Glutamatergic neuron (in vitro differentiated cells): ENCODE results near the gene G6PD. TPM values are rescaled to one million over a fixed set of nuclear protein-coding genes. Genes with fewer than 3 reads are reported as not detected.
A peak's percentile ranks its signal among the peaks of the same experiment; 100 is the strongest.

Experiments used
- DNase-seq: peaks from one replicate; pipeline ENCODE4 v3.0.0; 2022
- H3K27ac Mint-ChIP-seq: one replicate; pipeline ENCODE4 v1.8.0; 2020; ENCODE audit warnings: mild to moderate bottlenecking, mixed read lengths, inconsistent platforms; ENCODE audit not compliant: unreplicated experiment
- H3K27me3 Mint-ChIP-seq: one replicate; pipeline ENCODE4 v1.8.0; 2020; ENCODE audit warnings: mild to moderate bottlenecking, moderate library complexity, mixed read lengths, inconsistent platforms; ENCODE audit not compliant: unreplicated experiment
- H3K36me3 Mint-ChIP-seq: one replicate; pipeline ENCODE4 v1.8.0; 2020; ENCODE audit warnings: mild to moderate bottlenecking, mixed read lengths, inconsistent platforms; ENCODE audit not compliant: unreplicated experiment
- H3K4me1 Mint-ChIP-seq: one replicate; pipeline ENCODE4 v1.8.0; 2020; ENCODE audit warnings: mild to moderate bottlenecking, low read depth, mixed read lengths, inconsistent platforms; ENCODE audit not compliant: unreplicated experiment
- H3K4me3 Mint-ChIP-seq: one replicate; pipeline ENCODE4 v1.8.0; 2020; ENCODE audit warnings: mild to moderate bottlenecking, mixed read lengths, inconsistent platforms; ENCODE audit not compliant: unreplicated experiment
- H3K9me3 Mint-ChIP-seq: one replicate; pipeline ENCODE4 v1.8.0; 2020; ENCODE audit warnings: mild to moderate bottlenecking, moderate library complexity, mixed read lengths, inconsistent platforms; ENCODE audit not compliant: unreplicated experiment
- CTCF ChIP-seq: fragments of 200-600 bp; sonication (generic); IDR thresholded peaks from one replicate; pipeline ENCODE4 v1.5.0; 2021; ENCODE audit not compliant: partially characterized antibody, unreplicated experiment
- total RNA-seq: library from RNA; stranded (reverse); fragmentation: NEBNext Ultra II Directional; extraction: Animal tissue kit (Norgen Biotek cat#: 25700); gene quantifications from one replicate; pipeline ENCODE4 v1.2.1, GENCODE V29; 2021; ENCODE audit not compliant: unreplicated experiment

The G6PD gene
- total RNA-seq, 1 donor from 2014 or later, result 122 TPM

DNA sequence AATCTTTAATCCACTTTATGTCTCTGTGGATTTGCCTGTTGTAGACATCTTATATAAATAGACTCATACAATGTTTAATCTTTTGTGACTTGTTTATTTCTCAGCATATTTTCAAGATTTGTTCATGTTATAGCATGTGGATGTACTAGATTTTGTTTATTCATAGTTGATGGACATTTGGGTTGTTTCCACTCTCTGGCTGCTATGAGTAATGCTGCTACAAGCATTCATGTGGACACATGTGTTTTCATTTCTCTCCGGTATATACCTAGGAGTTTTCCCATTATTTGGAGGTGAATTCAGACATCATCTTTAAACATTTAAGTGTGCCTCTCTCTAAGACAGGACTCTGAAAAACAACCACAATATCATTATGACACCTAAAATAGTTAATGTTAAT is 3.1 kb upstream of the G6PD start:
- TF ChIP-seq CTCF, result no peak
- no peak overlapping the region for H3K4me3 Mint-ChIP-seq
- H3K27ac Mint-ChIP-seq, result no peak overlapping the region
- DNase-seq, result no peak
- no peaks in the 10 kb centered on the region for H3K27me3 Mint-ChIP-seq
- H3K9me3 Mint-ChIP-seq, result peaks cover 6% of the 10 kb centered on the region
- H3K4me1 Mint-ChIP-seq, result peaks cover 4% of the 10 kb centered on the region
- H3K36me3 Mint-ChIP-seq, result no peaks in the 10 kb centered on the region

- no peaks in the 10 kb centered on the region for H3K36me3 Mint-ChIP-seq
- H3K27me3 Mint-ChIP-seq, result no peaks in the 10 kb centered on the region
- H3K4me3 Mint-ChIP-seq, result peak overlapping the region; percentile 97
- DNase-seq, result no peak
- TF ChIP-seq CTCF, result no peak
- peaks cover 4% of the 10 kb centered on the region for H3K4me1 Mint-ChIP-seq
- H3K9me3 Mint-ChIP-seq, result peaks cover 6% of the 10 kb centered on the region
- H3K27ac Mint-ChIP-seq, result peak overlapping the region; percentile 89
These were observed 1.3 kb upstream of the G6PD start for GRCh38 chrX:154548028-154548316.

DNA sequence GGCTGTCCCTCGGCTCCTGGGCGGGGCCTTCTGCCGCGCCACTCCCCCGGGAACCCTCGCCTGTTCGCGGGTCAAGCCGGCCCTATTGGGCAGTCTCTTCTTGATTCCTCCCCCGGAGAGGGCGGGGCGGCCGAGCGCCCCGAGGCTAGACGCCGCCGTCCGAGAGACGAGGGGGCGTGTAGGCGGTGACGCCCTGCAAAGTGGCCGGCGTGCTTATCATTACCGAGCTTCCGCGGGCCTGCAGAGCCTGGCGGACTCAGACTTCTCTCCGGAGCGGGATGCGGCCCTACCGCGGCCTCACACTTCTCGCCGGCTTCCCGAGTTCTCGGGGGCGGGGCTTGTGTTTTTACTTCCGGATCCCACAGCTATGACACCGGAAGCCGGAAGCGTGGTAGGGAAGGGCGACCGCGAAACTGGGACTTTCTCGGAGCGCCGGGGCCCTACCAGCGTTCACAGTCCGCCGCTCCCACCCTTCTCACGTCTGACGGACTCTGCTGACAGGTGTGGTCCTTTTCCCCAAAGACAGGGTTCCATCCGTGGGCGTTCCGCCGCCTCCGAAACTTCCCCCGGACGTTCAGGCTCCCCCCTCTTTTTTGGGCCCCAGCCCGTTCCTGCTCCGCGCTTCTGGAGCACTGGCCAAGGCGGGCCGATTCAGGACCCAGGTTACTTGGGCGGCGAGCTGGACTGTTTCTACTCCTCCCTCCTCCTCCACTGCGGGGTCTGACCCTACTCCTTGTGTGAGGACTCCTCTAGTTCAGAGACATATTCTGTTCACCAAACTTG is 790 bp upstream of the G6PD start, which contains the start of gene IKBKG:
Gene IKBKG, plus strand, starts transcription at position 376 of the 783 bp plus-strand sequence. CDS start 4,383 bp downstream, outside the sequence.
- TF ChIP-seq CTCF, result no peak
- Mint-ChIP-seq H3K27ac (peak within 1 kb of the TSS; percentile 89), H3K4me3 (peak within 1 kb of the TSS; percentile 97), H3K36me3 (no peaks in the 10 kb centered on the region), H3K9me3 (peaks cover 6% of the 10 kb centered on the region), H3K4me1 (peaks cover 4% of the 10 kb centered on the region), H3K27me3 (no peaks in the 10 kb centered on the region)
- peak; percentile 91 for DNase-seq

DNA sequence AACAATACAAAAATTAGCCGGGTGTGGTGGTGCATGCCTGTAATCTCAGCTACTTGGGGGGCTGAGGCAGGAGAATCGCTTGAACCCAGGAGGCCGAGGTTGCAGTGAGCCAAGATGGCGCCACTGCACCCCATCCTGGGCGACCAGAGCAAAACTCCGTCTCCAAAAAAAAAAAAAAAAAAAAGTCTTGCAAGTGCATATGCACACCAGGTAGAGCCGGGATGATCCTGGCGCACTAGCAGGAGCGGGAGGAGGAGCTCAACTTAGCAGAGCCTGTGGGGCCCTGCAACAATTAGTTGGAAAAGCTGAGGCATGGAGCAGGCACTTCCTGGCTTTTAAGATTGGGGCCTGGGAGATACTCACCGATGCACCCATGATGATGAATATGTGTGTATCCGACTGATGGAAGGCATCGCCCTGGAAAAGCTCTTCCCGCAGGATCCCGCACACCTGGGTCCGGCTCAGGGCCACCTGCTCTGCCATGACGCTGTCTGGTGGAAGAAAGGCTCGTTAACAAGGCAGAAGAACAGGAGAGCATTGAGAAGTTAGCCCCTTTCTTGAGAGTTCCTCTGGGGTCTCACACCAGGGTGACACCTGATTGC is 872 bp downstream of the G6PD start:
- Mint-ChIP-seq H3K27me3 (no peaks in the 10 kb centered on the region), H3K27ac (peak overlapping the region; percentile 68), H3K36me3 (no peaks in the 10 kb centered on the region), H3K4me3 (peak overlapping the region; percentile 90), H3K4me1 (peaks cover 4% of the 10 kb centered on the region), H3K9me3 (peaks cover 6% of the 10 kb centered on the region)
- DNase-seq, result no peak
- no peak for TF ChIP-seq CTCF
